GM21526 (cell line): ENCODE results near the gene C6orf132.
"Not testable (repeated sequence)": the region's sequence is repeated elsewhere in the genome, so short reads cannot be mapped to it uniquely, and the experiment has no call there.

Source experiments
- ATAC-seq: cut with Tn5 transposase; IDR thresholded peaks from one replicate; pipeline ENCODE4 v1.9.1; 2021; ENCODE audit warnings: moderate library complexity; ENCODE audit not compliant: unreplicated experiment, low FRiP score

C6orf132 gene

GRCh38 chr6:42162384-42162783 is 20.0 kb upstream of the C6orf132 start:
- ATAC-seq = no peak

- ATAC-seq = no peak
These were observed 17.1 kb upstream of the C6orf132 start for GRCh38 chr6:42159431-42160024.

- ATAC-seq = no peak
These were observed 16.2 kb upstream of the C6orf132 start for GRCh38 chr6:42158631-42159030.

- ATAC-seq = no peak
These were observed 15.6 kb upstream of the C6orf132 start for GRCh38 chr6:42158011-42158410.

- ATAC-seq = no peak
These were observed 14.2 kb upstream of the C6orf132 start for GRCh38 chr6:42156638-42157037.

- no peak for ATAC-seq
These were observed 12.9 kb upstream of the C6orf132 start for GRCh38 chr6:42155293-42155692.

- ATAC-seq = no peak
These were observed 12.2 kb upstream of the C6orf132 start for GRCh38 chr6:42154461-42155209.

- ATAC-seq = no peak
These were observed 11.5 kb upstream of the C6orf132 start for GRCh38 chr6:42153921-42154320.

GRCh38 chr6:42152528-42153213 is 10.3 kb upstream of the C6orf132 start:
- not testable (repeated sequence) for ATAC-seq

- no peak for ATAC-seq
These were observed 9.6 kb upstream of the C6orf132 start for GRCh38 chr6:42152024-42152423.

GRCh38 chr6:42150254-42150653 is 7.8 kb upstream of the C6orf132 start:
- ATAC-seq = no peak

- ATAC-seq = no peak
These were observed 5.6 kb upstream of the C6orf132 start for GRCh38 chr6:42148058-42148457.

GRCh38 chr6:42147138-42147562 is 4.7 kb upstream of the C6orf132 start:
- no peak for ATAC-seq

- ATAC-seq = no peak
These were observed 760 bp downstream of the C6orf132 start for GRCh38 chr6:42141603-42142117.

- no peak for ATAC-seq
These were observed 1.4 kb downstream of the C6orf132 start for GRCh38 chr6:42140756-42141602.

GRCh38 chr6:42140032-42140431 is 2.4 kb downstream of the C6orf132 start:
- ATAC-seq = no peak

GRCh38 chr6:42138630-42139619 is 3.5 kb downstream of the C6orf132 start:
- ATAC-seq = no peak

GRCh38 chr6:42138190-42138589 is 4.2 kb downstream of the C6orf132 start:
- no peak for ATAC-seq

GRCh38 chr6:42137194-42137753 is 5.1 kb downstream of the C6orf132 start:
- no peak for ATAC-seq
